Mononuclear cell (primary cell): ENCODE measurements around the gene MAP10. TPM values are rescaled to one million over a fixed set of nuclear protein-coding genes. Genes with fewer than 3 reads are reported as not detected.
A peak's percentile ranks its signal among the peaks of the same experiment; 100 is the strongest.
"Not testable (repeated sequence)": the region's sequence is repeated elsewhere in the genome, so short reads cannot be mapped to it uniquely, and the experiment has no call there.

Experiments
- H3K27me3 ChIP-seq: 2 replicates; pipeline ENCODE4 v1.6.0; 2011; ENCODE audit warnings: low read length, control low read depth; ENCODE audit not compliant: insufficient read depth
- H3K4me1 ChIP-seq: 2 replicates; pipeline ENCODE4 v1.5.1; 2011; ENCODE audit warnings: mild to moderate bottlenecking, low read length, control low read depth; ENCODE audit not compliant: insufficient read depth
- H3K4me3 ChIP-seq: 2 replicates; pipeline ENCODE4 v1.5.1; 2011; ENCODE audit warnings: mild to moderate bottlenecking, low read length, moderate library complexity
- H3K9me3 ChIP-seq: 2 replicates; pipeline ENCODE4 v1.5.1; 2011; ENCODE audit warnings: low read depth, mild to moderate bottlenecking, control low read depth, low read length
- total RNA-seq: library from RNA; depleted of rRNA; stranded (reverse); fragments of >200 nt; gene quantifications from one replicate; pipeline ENCODE4 v1.2.3, GENCODE V29; 2012

The MAP10 gene, protein sequence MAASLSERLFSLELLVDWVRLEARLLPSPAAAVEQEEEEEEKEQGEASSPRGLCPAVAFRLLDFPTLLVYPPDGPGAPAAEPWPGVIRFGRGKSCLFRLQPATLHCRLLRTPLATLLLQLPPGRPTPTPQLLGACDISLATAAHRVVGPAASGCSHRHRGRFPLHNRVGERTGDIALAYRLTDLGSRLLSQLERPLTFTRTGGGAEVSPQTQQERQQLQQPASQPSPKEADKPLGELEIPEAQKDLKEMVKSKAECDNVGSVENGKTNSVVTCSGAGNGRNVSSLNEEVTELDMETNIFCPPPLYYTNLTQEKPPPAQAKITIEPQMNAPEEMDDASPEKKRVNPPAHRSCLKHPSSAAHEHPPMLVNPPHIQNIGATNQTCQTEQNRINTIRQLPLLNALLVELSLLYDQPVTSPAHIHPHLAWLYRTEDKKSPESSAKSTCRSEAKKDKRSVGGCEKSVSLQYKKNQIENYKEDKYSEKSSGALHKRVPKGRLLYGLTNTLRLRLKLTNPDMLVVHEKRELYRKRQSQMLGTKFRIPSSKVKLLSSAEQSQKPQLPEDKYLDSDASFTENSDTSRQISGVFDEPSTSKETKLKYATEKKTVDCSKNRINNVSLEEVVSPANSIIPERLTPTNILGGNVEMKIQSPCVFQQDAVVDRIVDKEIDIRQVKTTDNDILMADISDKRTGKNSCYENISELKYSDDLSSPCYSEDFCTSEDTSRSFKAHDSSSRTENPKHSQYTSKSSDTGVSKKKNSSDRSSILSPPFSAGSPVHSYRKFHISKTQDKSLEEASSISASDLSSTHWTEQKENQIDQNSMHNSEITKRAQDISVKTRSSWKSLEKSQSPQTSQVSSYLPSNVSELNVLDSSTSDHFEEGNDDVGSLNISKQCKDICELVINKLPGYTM
- total RNA-seq: 1.0 TPM

DNA sequence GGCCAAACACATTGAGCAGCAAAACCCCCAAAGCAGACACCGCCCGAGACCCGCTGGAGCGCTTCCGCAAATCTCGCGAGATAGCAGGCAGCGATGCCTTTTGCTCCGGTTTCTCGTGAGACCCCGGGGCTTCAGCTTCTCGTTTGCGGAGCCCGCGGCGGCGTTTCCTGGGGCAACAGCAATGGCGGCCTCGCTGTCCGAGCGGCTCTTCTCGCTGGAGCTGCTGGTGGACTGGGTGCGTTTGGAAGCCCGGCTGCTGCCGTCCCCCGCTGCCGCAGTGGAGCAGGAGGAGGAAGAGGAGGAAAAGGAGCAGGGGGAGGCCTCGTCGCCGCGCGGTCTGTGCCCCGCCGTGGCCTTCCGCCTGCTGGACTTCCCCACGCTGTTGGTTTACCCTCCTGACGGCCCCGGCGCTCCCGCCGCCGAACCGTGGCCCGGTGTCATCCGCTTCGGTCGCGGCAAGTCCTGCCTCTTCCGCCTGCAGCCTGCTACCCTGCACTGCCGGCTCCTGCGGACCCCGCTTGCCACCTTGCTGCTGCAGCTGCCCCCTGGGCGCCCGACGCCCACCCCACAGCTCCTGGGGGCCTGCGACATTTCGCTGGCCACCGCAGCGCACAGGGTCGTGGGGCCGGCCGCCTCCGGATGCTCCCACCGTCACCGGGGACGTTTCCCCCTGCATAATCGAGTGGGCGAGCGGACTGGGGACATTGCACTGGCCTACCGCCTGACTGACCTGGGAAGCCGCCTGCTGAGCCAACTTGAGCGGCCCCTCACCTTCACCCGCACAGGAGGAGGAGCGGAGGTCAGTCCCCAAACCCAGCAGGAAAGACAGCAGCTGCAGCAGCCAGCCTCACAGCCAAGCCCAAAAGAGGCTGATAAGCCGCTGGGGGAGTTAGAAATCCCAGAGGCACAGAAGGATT lies at the start of gene MAP10:
Gene MAP10 (plus strand): TSS at position 148 of the 917 bp plus-strand sequence. CDS start 34 bp downstream, at position 182.
- Histone ChIP-seq H3K27me3 (no peaks in the 10 kb centered on the region), H3K4me3 (peak within 1 kb of the TSS; percentile 62), H3K9me3 (peaks cover 5% of the 10 kb centered on the region), H3K4me1 (peaks cover 12% of the 10 kb centered on the region)

DNA sequence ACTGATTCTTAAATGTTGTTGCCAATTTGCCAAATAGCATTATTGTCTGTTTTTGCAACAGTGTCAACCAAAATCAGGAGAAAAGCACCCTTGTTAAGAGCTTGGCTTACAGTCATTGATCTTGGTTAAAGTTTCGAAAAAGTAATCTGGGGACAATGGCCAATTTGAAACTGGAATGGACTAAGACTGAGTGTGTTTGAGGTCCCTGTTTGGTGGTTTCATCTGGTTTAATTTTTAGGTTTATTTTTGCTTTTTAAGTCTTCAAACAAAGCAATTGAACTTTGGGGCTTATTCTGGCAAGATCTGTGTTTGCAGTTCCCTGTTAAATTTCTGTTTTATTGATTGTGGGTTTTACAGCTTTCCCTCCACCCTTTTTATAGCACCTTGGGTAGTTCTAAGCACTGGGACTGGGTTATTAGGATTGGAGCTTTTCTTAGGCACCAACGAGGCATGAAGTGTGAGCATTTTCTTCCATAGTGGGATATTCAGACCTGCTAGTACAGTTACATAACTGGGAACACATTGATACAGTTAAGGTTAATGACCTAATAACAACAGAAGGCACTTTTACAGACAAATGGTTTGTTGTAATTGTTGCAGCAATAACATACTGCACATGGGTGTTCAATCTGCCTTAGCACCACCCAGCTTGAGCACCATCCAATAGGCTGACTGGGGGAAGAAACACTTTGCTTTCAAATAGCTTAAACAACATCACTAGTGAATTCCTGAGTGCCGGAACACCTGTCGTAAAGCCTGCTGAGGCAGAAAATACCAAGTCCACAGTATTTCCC lies 40.6 kb upstream of the MAP10 start:
- H3K9me3 ChIP-seq: no peaks in the 10 kb centered on the region
- peaks cover 38% of the 10 kb centered on the region for H3K4me1 ChIP-seq
- no peaks in the 10 kb centered on the region for H3K27me3 ChIP-seq
- no peak overlapping the region for H3K4me3 ChIP-seq

DNA sequence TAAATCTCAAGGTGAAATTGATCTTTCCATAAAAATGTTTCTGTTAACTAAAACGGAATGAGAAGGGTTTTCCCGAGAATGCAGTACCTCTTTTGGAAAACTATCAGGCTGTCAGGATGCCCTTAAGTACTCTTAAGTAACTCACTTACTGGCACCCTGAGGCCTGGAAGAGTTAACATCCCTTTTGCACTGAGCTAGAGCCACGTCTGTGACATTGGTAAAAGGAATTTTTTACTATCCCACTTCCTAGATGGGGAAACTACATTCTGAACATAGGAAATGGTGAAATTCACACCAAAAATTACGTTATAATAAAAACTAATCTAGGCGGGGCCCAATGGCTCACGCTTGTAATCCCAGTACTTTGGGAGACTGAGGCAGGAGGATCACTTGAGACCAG lies 39.7 kb upstream of the MAP10 start:
- Histone ChIP-seq H3K9me3 (no peaks in the 10 kb centered on the region), H3K4me3 (no peak overlapping the region), H3K27me3 (no peaks in the 10 kb centered on the region), H3K4me1 (peaks cover 38% of the 10 kb centered on the region)

DNA sequence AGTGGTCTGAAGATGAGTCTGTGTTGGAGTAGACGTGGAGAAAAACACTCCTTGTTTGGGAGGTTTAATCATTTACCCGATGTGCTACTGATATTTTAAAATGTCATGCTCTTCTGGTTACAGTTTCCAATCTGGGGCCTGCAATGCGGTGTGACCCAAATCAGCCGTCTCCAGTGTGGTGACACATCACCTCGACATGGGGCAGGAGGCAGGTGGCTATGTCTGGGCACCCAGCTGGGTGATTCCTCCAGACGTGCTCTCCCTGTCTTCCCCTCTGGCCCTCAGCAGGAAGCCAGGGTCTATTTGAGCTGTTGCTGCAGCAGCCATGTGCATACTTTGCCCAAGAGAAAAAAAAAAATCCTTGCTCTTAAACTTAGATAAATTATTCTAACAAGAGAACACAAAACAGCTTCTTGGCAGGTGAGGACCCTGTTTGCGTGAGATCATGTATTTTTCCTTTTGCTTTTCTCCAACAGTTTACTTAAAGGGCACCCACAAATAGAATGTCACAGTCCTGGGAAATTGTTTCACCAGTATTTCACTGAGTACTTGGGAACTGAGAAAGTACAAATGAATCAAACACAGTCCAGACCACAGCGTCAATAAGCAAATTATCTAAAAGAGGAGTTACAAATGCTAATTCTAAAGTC lies 38.9 kb upstream of the MAP10 start:
- Histone ChIP-seq H3K27me3 (no peaks in the 10 kb centered on the region), H3K4me3 (no peak overlapping the region), H3K9me3 (no peaks in the 10 kb centered on the region), H3K4me1 (peaks cover 38% of the 10 kb centered on the region)

DNA sequence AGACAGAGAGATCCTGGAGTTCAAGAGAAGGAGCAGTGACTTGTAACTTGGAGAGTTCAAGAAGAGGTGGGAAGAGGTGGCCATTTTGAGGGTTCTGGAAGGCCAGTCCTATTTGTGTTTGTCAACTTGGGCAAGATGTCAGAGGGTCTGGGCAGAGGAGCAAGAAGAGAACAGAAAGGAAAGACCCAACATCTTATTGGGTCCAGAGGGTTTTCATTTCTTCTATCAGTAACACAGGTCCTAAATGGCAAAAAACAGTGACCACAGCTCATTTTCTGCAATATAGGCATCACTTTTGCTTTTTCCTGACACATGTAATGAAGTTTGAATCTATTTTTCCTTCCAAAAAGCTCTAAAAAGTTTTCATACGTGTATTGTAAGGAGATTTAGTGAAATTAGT lies 38.3 kb upstream of the MAP10 start:
- Histone ChIP-seq H3K4me1 (peaks cover 38% of the 10 kb centered on the region), H3K4me3 (no peak overlapping the region), H3K27me3 (no peaks in the 10 kb centered on the region), H3K9me3 (no peaks in the 10 kb centered on the region)

DNA sequence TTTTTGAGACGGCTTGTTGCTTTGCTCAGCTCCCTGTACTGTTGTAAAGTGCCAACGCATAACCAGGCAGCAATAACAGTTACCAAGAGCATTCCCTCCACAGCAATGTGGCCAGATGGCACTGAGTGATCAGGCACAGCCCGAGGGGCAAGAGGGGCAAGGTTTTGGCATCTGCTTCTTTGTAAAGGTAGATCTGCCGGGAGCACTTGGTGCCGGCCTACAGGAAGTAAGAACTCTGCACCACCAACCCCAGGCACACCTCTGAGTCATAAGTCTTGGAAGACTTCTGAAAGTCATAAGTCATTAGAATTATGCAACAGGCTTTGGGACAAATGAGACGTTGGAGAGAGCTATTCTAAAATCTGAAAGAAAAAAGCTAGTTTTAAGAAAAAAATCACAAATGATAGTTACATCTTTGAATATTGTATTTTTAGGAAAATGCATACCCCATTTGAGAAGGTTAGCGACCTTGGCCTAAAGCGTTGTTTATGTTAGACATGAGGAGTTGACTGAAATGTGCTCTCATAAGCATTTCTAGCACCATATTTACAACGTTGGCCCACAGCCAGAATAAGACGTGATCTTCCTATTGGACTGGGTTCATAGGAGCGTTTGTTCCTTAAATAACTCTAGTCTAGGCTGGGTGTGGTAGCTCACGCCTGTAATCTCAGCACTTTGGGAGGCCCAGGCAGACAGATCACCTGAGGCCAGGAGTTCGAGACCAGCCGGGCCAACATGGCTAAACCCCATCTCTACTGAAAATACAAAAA lies 37.7 kb upstream of the MAP10 start:
- H3K27me3 ChIP-seq: no peaks in the 10 kb centered on the region
- no peak overlapping the region for H3K4me3 ChIP-seq
- peaks cover 38% of the 10 kb centered on the region for H3K4me1 ChIP-seq
- no peaks in the 10 kb centered on the region for H3K9me3 ChIP-seq

DNA sequence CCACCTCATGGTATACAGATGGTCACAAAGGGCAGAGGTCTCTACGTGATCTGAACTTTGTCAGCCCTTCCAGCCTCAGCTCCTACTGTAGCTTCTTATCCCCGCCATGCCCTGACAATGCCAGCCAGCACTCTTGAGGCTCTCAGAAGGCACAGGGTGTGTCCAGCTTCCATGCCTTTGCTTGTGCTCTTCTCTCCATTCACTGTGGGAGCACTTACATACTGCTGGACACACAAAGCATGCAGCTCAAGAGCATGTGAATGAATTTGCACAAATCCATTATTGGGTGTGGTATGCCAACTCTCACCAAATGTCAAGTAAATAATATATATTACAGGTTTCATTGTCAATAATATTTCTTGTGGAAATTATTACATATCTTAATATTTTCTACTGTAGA lies 36.4 kb upstream of the MAP10 start:
- Histone ChIP-seq H3K9me3 (no peaks in the 10 kb centered on the region), H3K27me3 (no peaks in the 10 kb centered on the region), H3K4me3 (no peak overlapping the region), H3K4me1 (peaks cover 38% of the 10 kb centered on the region)

DNA sequence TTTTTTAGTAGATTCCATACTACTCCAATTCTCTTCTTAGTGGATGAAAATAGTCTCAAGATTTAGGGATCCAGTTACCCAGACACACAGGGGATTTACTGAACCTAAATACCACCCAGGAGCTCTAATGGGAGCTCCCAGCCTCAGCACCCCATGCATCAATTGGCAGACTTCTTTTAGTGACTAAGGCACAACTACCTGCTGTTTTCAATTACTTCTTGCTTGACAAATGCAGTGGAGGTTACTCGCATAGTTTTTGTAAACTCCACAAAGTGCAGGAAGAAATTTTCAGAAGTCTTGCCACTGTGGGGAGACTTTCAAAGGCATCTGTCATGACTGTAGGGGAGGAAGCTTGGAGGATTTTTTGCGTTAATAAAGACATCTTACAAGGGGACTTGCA lies 35.5 kb upstream of the MAP10 start:
- Histone ChIP-seq H3K4me3 (no peak overlapping the region), H3K4me1 (peaks cover 38% of the 10 kb centered on the region), H3K9me3 (no peaks in the 10 kb centered on the region)

DNA sequence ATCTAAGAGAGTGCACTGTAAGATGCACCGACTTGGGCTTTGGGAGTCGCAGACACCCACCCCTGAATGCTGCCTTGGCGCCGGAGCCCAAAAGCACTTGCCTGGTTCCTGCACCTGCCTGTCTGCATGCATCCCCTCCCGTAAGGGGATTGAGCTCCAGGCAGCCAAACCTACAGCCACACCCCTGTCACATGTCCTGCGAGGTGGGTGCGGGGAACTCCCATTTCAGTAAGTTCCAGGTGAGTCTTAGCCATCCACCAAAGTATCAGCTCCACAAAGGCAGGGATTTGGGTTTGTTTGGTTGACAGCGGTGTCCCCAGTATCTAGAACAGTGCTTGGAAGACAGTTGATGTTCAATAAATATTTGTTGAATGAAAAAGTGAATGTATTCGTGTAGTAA lies 31.5 kb upstream of the MAP10 start:
- H3K4me3 ChIP-seq: no peak overlapping the region

More for the DNA sequence above, 35.5 kb upstream of the MAP10 start:
- H3K27me3 ChIP-seq: no peaks in the 10 kb centered on the region

DNA sequence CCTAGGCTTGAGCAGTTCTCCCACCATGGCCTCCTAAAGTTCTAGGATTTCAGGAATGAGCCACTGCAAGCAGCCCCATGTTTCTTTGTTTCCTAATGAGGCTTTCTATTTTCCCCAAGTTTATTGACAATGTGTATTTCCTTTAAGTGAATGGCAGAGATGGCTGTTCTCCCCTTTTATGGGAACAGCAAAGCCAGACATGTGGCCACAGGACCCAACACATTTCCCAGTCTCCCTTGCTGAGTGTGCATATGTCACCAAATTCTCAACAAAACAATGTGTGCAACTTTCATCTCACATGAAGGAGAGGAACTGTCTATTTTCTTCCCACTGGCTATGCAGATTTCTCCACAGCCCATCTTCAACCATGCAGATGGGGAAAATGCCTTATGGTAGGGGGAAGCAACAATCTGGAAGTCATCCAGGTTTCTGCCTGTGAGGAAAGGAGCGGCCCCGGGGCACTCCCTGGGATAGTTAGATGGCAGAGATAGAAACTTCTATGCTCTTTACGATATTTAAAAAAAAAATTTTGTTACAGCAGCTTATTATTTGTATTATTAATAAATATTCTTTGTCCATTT lies 28.6 kb upstream of the MAP10 start:
- Histone ChIP-seq H3K9me3 (no peaks in the 10 kb centered on the region), H3K4me3 (no peak overlapping the region), H3K4me1 (no peaks in the 10 kb centered on the region), H3K27me3 (no peaks in the 10 kb centered on the region)

More for the DNA sequence above, 31.5 kb upstream of the MAP10 start:
- Histone ChIP-seq H3K27me3 (no peaks in the 10 kb centered on the region), H3K4me1 (no peaks in the 10 kb centered on the region), H3K9me3 (no peaks in the 10 kb centered on the region)

DNA sequence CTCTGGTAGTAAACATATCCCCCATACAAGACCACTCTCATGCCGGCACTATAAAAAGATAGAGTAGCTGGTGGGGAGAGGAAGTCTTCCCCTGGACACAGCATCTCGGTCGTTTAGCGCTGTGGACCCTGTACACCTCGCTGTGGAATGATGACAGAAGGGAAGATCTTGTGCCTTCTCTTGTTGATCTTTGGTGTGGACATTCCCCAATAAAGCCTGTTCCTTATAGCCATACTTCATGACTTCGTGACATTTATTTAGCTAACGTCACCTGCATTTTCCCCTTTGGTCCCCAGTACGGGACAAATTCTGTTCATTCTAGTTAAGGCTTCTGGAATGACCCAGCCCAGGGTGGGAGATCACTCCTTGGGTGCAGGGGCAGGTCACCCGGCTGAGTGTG lies 24.9 kb upstream of the MAP10 start:
- H3K9me3 ChIP-seq: no peaks in the 10 kb centered on the region
- no peaks in the 10 kb centered on the region for H3K27me3 ChIP-seq
- H3K4me1 ChIP-seq: no peaks in the 10 kb centered on the region
- H3K4me3 ChIP-seq: no peak overlapping the region

DNA sequence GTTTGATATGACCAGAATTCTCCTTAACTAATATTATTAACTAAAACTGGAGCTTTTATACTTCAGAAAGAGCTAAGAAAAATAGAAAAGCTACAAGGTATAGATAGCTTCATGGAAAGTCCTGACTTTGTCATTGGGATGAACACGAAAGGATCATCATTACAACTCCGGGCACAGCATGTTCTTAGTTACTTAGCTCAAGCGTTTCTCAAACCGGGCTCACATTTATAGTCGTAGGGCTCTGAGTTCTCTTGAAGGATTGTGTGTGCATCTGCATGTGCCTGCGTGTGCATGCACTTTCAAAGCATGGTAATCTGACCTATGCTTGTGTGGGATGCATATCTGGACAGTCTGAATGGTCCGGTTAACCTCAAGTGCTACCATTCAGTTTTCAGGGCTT lies 20.4 kb upstream of the MAP10 start:
- Histone ChIP-seq H3K9me3 (no peaks in the 10 kb centered on the region), H3K27me3 (no peaks in the 10 kb centered on the region), H3K4me3 (no peak overlapping the region), H3K4me1 (no peaks in the 10 kb centered on the region)

DNA sequence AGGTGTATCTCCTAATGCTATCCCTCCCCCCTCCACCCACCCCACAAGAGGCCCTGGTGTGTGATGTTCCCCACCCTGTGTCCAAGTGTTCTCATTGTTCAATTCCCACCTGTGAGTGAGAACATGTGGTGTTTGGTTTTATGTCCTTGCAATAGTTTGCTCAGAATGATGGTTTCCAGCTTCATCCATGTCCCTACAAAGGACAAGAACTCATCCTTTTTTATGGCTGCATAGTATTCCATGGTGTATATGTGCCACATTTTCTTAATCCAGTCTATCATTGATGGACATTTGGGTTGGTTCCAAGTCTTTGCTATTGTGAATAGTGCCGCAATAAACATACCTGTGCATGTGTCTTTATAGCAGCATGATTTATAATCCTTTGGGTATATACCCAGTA lies 19.6 kb upstream of the MAP10 start:
- not testable (repeated sequence) for H3K27me3 ChIP-seq, H3K4me3 ChIP-seq, H3K9me3 ChIP-seq, H3K4me1 ChIP-seq
